HG03139 (cell line): ENCODE results near the gene ADGRD2.
A peak's percentile ranks its signal among the peaks of the same experiment; 100 is the strongest.
"Not testable (repeated sequence)": the region's sequence is repeated elsewhere in the genome, so short reads cannot be mapped to it uniquely, and the experiment has no call there.

Experiments used
- ATAC-seq: cut with Tn5 transposase; IDR thresholded peaks from one replicate; pipeline ENCODE4 v1.9.1; 2021; ENCODE audit not compliant: unreplicated experiment

The ADGRD2 gene, protein sequence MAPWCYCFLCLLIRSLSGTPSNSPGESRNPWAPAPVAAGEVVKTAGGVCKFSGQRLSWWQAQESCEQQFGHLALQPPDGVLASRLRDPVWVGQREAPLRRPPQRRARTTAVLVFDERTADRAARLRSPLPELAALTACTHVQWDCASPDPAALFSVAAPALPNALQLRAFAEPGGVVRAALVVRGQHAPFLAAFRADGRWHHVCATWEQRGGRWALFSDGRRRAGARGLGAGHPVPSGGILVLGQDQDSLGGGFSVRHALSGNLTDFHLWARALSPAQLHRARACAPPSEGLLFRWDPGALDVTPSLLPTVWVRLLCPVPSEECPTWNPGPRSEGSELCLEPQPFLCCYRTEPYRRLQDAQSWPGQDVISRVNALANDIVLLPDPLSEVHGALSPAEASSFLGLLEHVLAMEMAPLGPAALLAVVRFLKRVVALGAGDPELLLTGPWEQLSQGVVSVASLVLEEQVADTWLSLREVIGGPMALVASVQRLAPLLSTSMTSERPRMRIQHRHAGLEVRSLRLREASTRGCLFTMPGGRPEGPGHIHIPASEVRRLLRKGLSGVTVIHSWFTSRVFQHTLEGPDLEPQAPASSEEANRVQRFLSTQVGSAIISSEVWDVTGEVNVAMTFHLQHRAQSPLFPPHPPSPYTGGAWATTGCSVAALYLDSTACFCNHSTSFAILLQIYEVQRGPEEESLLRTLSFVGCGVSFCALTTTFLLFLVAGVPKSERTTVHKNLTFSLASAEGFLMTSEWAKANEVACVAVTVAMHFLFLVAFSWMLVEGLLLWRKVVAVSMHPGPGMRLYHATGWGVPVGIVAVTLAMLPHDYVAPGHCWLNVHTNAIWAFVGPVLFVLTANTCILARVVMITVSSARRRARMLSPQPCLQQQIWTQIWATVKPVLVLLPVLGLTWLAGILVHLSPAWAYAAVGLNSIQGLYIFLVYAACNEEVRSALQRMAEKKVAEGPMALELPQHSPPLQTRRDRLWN

DNA sequence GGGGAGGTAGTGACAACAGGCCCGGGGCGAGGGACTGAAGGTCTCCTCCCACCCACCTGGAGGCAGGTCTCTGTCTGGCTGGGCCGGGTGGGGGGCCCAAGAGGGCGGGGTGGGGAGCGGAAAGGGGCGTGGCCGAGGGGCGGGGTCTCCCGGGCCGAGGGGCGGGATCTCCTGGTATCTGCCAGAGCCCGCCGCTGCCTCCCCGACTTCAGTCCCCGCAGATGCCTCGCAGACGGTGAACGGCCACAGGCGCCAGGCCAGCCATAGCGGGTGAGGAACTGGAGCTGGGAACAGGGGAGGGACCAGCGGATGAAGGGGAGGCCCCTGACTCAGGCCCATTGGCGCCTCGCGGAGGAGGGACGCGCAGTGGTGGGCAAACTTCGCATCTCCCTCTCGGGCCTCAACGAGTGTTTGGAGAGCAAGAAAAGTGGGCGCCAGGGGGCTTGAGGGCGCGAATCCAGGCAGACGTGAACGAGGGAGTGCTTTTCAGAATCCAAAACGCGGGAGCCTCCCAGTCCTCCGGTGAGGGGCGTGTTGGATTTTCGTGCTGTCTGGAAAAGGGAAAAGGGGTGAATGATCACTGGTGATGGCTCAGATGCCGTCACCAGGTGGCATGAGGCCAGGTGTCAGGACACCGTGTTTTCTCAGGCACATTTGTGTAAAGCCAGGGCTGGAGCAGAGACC, at the start of gene ADGRD2:
TSS of gene ADGRD2 (plus strand) at position 211 of the 684 bp plus-strand sequence. CDS start 1,216 bp downstream, outside the sequence.
- ATAC-seq, result no peak

GRCh38 chr9:124403246-124403645, 47.0 kb upstream of the ADGRD2 start:
- no peak for ATAC-seq

DNA sequence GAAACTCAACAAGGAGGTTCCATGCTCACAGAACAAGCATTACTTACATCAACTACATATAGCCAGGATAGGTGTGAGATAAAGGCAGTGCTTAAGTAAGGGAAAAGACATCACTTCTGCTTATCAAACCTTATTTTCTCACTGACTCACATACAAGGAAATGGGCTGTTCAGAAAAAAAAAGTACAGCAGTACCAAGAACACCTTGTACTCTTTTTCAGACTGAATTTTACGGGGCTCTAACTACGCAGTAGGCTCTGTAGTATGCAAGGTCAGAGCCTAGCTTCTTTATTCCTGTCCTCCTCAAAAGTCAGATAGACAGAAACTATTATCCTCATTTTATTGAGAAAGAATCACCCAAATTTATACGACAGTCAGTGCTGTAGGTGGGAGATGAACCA, 40.8 kb upstream of the ADGRD2 start:
- ATAC-seq, result no peak

GRCh38 chr9:124410321-124410913, 39.8 kb upstream of the ADGRD2 start:
- no peak for ATAC-seq

GRCh38 chr9:124411514-124412227, 38.6 kb upstream of the ADGRD2 start:
- no peak for ATAC-seq

DNA sequence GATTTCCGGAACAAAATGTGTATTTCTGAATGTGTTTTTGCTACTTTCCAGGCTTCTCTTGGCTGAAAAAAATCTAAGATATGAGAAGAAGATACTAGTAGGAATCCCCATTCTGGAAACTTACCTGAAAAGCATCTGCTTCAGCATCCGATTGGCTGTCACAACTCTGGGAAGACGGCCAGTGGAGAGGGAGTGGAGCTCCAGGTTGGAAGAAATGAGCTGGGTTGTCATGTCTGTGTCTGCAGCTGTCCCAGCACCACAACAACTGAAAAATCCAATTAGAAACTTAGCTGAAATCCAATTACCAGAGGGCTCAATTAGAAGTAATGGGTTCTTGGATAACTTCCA, 38.0 kb upstream of the ADGRD2 start:
- ATAC-seq, result no peak

DNA sequence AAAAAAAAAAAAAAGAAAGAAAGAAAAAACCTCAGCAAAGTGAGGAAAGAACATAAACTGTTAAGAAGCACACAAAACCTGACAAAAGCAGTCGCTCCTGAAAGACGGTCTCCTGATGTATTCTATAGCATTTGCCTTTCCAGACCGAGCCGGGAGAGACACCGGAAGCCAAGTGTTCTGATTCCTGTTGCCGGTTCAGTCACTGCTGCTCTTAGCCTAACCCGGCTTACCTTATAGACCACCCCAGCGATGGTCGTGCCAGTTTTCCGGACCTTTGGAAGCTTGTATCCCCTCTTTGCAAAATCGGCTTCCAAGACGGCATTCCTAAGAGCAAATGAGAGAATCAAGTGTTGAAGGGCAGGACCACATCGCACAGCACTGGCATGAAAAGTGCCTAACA, 35.6 kb upstream of the ADGRD2 start:
- no peak for ATAC-seq

GRCh38 chr9:124415102-124415851, 35.0 kb upstream of the ADGRD2 start, which contains the start of gene PSMB7:
Gene PSMB7 (minus strand): TSS chr9:124415442. CDS start chr9:124415425, 17 bp downstream.
- peak; percentile 78 for ATAC-seq

GRCh38 chr9:124415852-124416484, 34.3 kb upstream of the ADGRD2 start:
- ATAC-seq, result no peak

DNA sequence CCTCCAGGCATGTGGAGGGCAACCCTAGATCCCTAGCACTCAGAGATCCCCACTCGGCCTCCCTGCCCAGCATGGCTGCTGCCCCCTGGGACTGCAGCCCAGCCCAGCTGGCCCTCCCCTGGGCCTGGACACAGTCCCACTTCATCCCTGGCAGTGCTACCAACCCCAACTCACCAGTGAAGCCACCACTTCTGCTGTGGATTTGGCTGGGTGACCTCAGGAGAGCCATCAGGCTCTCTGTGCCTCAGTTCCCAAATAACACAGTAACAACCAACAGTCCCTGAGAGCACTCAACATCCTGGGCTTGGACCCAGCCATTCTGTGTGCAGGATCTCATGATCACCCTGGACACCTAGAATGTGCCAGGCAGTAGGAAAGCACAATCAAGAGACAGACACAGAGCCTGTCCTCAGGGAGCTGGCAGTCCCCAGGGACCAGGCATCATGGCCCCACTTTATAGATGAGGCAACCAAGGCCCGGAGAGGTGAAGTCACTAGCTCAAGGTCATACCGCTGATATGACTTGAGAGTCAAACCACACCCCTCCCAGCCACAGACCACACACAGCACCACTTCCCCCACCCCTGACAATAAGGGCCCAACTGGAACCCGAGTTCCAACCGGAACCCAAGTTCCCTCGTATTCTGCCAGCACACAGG, 30.3 kb upstream of the ADGRD2 start:
- no peak for ATAC-seq

DNA sequence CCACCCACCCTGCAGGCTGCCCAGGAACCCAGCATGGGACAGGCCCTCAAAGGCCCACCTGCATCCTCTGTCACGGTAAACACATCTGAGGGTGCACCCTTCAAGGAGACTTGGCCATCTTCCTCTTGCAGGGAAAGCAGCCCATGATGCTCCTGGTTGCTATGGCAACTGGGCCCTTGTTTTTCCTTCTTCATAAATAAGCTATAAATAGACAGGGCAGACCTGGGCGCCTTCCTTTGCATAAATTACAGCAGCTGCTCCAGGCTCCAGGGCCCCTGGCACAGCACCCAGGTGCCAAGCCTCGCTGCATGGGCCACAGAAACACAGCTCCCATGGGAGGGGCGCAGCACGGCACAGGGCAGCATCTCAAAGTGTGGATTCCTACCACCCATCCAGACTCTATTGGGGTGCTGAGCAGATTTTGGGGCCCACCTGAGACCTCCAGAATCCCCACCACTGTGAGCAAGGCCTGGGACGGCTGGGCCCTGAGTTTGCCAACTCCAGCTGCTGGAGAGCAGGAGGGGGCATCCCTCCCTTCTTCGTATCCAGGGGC, 29.2 kb upstream of the ADGRD2 start:
- no peak for ATAC-seq

GRCh38 chr9:124423155-124423554, 27.1 kb upstream of the ADGRD2 start:
- no peak for ATAC-seq

- ATAC-seq, result no peak
Measured at GRCh38 chr9:124423591-124423990, 26.7 kb upstream of the ADGRD2 start.

DNA sequence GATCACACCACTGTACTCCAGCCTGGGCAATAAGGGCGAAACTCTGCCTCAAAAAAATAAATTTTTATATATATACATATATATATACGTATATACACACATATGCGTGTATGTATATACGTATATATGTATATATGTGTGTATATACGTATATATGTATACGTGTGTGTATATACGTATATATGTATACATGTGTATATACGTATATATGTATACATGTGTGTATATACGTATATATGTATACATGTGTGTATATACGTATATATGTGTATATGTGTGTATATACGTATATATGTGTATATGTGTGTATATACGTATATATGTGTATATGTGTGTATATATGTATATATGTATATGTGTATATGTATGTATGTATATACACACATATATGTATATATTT, 24.5 kb upstream of the ADGRD2 start:
- not testable (repeated sequence) for ATAC-seq

GRCh38 chr9:124426361-124426760, 23.9 kb upstream of the ADGRD2 start:
- no peak for ATAC-seq

GRCh38 chr9:124427281-124427680, 23.0 kb upstream of the ADGRD2 start:
- no peak for ATAC-seq

- ATAC-seq, result no peak
Measured at GRCh38 chr9:124428751-124429529, 21.3 kb upstream of the ADGRD2 start.
